Islet precursor cell (in vitro differentiated cells): ENCODE measurements around the gene UTP14A.
"Not testable (repeated sequence)": the region's sequence is repeated elsewhere in the genome, so short reads cannot be mapped to it uniquely, and the experiment has no call there.

Experiments
- DNase-seq: peaks from one replicate; pipeline ENCODE4 v3.0.0-alpha.2; 2018

UTP14A gene

GRCh38 chrX:129905787-129906580, at the start of gene UTP14A:
Gene UTP14A, plus strand, starts transcription at chrX:129906164. Its CDS starts 47 bp downstream, at chrX:129906211.
- DNase-seq: peak; percentile 93

- not testable (repeated sequence) for DNase-seq
These were observed 46.8 kb upstream of the UTP14A start for GRCh38 chrX:129859134-129859533.

- not testable (repeated sequence) for DNase-seq
These were observed 39.6 kb upstream of the UTP14A start for GRCh38 chrX:129866321-129866720.

- no peak for DNase-seq
These were observed 33.4 kb upstream of the UTP14A start for GRCh38 chrX:129872524-129872923.

- DNase-seq: peak; percentile 50
These were observed 30.3 kb upstream of the UTP14A start for GRCh38 chrX:129875669-129876068.

- peak; percentile 54 for DNase-seq
These were observed 29.1 kb upstream of the UTP14A start for GRCh38 chrX:129876771-129877305.

GRCh38 chrX:129877401-129877800, 28.6 kb upstream of the UTP14A start:
- DNase-seq: peak; percentile 54

- no peak for DNase-seq
These were observed 5.9 kb upstream of the UTP14A start for GRCh38 chrX:129900054-129900453.

- DNase-seq: no peak
These were observed 2.7 kb downstream of the UTP14A start for GRCh38 chrX:129908636-129909035.

GRCh38 chrX:129925305-129926092, 19.5 kb downstream of the UTP14A start:
- peak; percentile 78 for DNase-seq

- DNase-seq: no peak
These were observed 25.0 kb downstream of the UTP14A start for GRCh38 chrX:129930941-129931410.

GRCh38 chrX:129931411-129932015, 25.5 kb downstream of the UTP14A start:
- peak; percentile 96 for DNase-seq

GRCh38 chrX:129932016-129932820, 26.3 kb downstream of the UTP14A start:
- DNase-seq: peak; percentile 94

GRCh38 chrX:129932821-129933321, 26.9 kb downstream of the UTP14A start:
- DNase-seq: peak; percentile 62

GRCh38 chrX:129933700-129934099, 27.7 kb downstream of the UTP14A start:
- no peak for DNase-seq

- DNase-seq: no peak
These were observed 28.5 kb downstream of the UTP14A start for GRCh38 chrX:129934461-129934860.

GRCh38 chrX:129934952-129935351, 29.0 kb downstream of the UTP14A start:
- DNase-seq: no peak

GRCh38 chrX:129938081-129938480, 32.1 kb downstream of the UTP14A start:
- DNase-seq: no peak

GRCh38 chrX:129939986-129940385, 34.0 kb downstream of the UTP14A start:
- DNase-seq: no peak

GRCh38 chrX:129940721-129941120, 34.8 kb downstream of the UTP14A start:
- no peak for DNase-seq

GRCh38 chrX:129945131-129945530, 39.2 kb downstream of the UTP14A start:
- peak; percentile 90 for DNase-seq

GRCh38 chrX:129953334-129953648, 47.3 kb downstream of the UTP14A start:
- no peak for DNase-seq
